HCT116 (cell line): ENCODE measurements around the gene SDK2. TPM values are rescaled to one million over a fixed set of nuclear protein-coding genes. Genes with fewer than 3 reads are reported as not detected.
"Not testable (repeated sequence)": the region's sequence is repeated elsewhere in the genome, so short reads cannot be mapped to it uniquely, and the experiment has no call there.

ENCODE experiments used
- ATAC-seq: fragments of 200-7000 bp; cut with Tn5 transposase; 2 replicates; pipeline ENCODE4 v1.9.1; 2020; ENCODE audit warnings: mild to moderate bottlenecking, moderate library complexity
- BruUV-seq: library from RNA; stranded (reverse); fragments of 400-500 nt; replicated peaks from 2 replicates; lab custom pipeline; 2021; lab: Mats Ljungman, UMichigan
- CTCF ChIA-PET: fragments of 300-600 bp; sonication (Branson Sonifier 250); formaldehyde crosslinking; loops from one replicate; lab custom pipeline; 2021; ENCODE audit warnings: antibody characterized with exemption; lab: Charles Lee
- POLR2A ChIA-PET: fragments of 300-600, 350-600 bp; sonication (Branson Sonifier 250); formaldehyde crosslinking; loops from one replicate; lab custom pipeline; 2021; ENCODE audit warnings: antibody characterized with exemption; lab: Charles Lee
- RAD21 ChIA-PET, 2 experiments: fragments of 300-600 bp; sonication (Branson Sonifier 250); formaldehyde crosslinking; loops; one replicate each; lab custom pipeline; 2023; ENCODE audit warnings: low total read pairs in 2 of 2; ENCODE audit not compliant: uncharacterized antibody in 2 of 2, unreplicated experiment in 2 of 2, low non-redundant PET in 1 of 2; lab: Charles Lee
- DNase-seq: peaks from one replicate; pipeline ENCODE4 v3.0.0-alpha.2; 2010; ENCODE audit warnings: low read depth, low spot score
- H2AFZ ChIP-seq: fragments of 200-600 bp; shearing (Covaris generic), sonication (generic); 2 replicates; pipeline ENCODE4 v1.6.1; 2017; ENCODE audit warnings: low read depth, mixed run types, mixed read lengths, antibody characterized with exemption, low read length; ENCODE audit not compliant: poor library complexity, severe bottlenecking
- H3K27ac ChIP-seq: 2 replicates; pipeline ENCODE4 v1.5.1; 2012; ENCODE audit warnings: low read depth, low read length
- H3K27me3 ChIP-seq: fragments of 200-600 bp; sonication (generic); 2 replicates; pipeline ENCODE4 v1.6.1; 2016; ENCODE audit warnings: mixed run types, low read length, mixed read lengths; ENCODE audit not compliant: insufficient read depth
- H3K36me3 ChIP-seq, 2 experiments: fragments of 200-500 bp in 1 of 2; fragments of 200-600 bp in 1 of 2; sonication (Bioruptor generic) in 1 of 2; sonication (generic) in 1 of 2; 2 replicates each; pipeline versions ENCODE4 v1.5.1 to v1.6.1; 2014 to 2016; ENCODE audit warnings: low read length in 2 of 2, inconsistent platforms in 1 of 2, mixed read lengths in 1 of 2, mixed run types in 1 of 2; ENCODE audit not compliant: insufficient read depth in 2 of 2, control insufficient read depth in 1 of 2
- H3K4me1 ChIP-seq, 2 experiments: fragments of 200-600 bp in 1 of 2; sonication (generic) in 1 of 2; 2 replicates each; pipeline versions ENCODE4 v1.5.1 to v1.6.1; 2012 to 2017; ENCODE audit warnings: low read length in 2 of 2, inconsistent platforms in 1 of 2, mild to moderate bottlenecking in 1 of 2, mixed read lengths in 1 of 2, mixed run types in 1 of 2, moderate library complexity in 1 of 2; ENCODE audit not compliant: insufficient read depth in 2 of 2, control insufficient read depth in 1 of 2
- H3K4me2 ChIP-seq: fragments of 200-600 bp; sonication (generic); 2 replicates; pipeline ENCODE4 v1.6.1; 2017; ENCODE audit warnings: mixed run types, low read length, mixed read lengths
- H3K4me3 ChIP-seq, 2 experiments: fragments of 200-600 bp in 1 of 2; sonication (generic) in 1 of 2; replicated peaks in 1 of 2; 2 replicates each; pipeline ENCODE4 v1.5.1; 2011 to 2016; ENCODE audit warnings: low read length in 2 of 2, control low read depth in 1 of 2, low read depth in 1 of 2, mild to moderate bottlenecking in 1 of 2, mixed read lengths in 1 of 2, mixed run types in 1 of 2
- H3K79me2 ChIP-seq: fragments of 200-600 bp; sonication (generic); 2 replicates; pipeline ENCODE4 v1.6.1; 2017; ENCODE audit warnings: mild to moderate bottlenecking, mixed run types, low read length, moderate library complexity, mixed read lengths; ENCODE audit not compliant: insufficient read depth
- H3K9ac ChIP-seq: fragments of 200-600 bp; sonication (generic); 2 replicates; pipeline ENCODE4 v1.6.1; 2016; ENCODE audit warnings: low read length, mixed read lengths
- H3K9me2 ChIP-seq: fragments of 200-600 bp; sonication (generic), shearing (Covaris generic); 2 replicates; pipeline ENCODE4 v1.6.1; 2017; ENCODE audit warnings: mixed run types, mild to moderate bottlenecking, moderate library complexity; ENCODE audit not compliant: insufficient read depth
- H3K9me3 ChIP-seq, 2 experiments: fragments of 200-500 bp in 1 of 2; fragments of 200-600 bp in 1 of 2; sonication (Bioruptor generic) in 1 of 2; sonication (generic) in 1 of 2; 2 replicates each; pipeline ENCODE4 v1.6.1; 2014 to 2017; ENCODE audit warnings: low read length in 2 of 2, mixed read lengths in 2 of 2, inconsistent platforms in 1 of 2, low read depth in 1 of 2, mild to moderate bottlenecking in 1 of 2, mixed run types in 1 of 2, moderate library complexity in 1 of 2; ENCODE audit not compliant: control insufficient read depth in 1 of 2, insufficient read depth in 1 of 2
- H4K20me1 ChIP-seq: fragments of 200-600 bp; sonication (generic), shearing (Covaris generic); 2 replicates; pipeline ENCODE4 v1.6.1; 2017; ENCODE audit warnings: mixed run types, mild to moderate bottlenecking, moderate library complexity; ENCODE audit not compliant: insufficient read depth
- EGR1 ChIP-seq: IDR thresholded peaks from 2 replicates; pipeline ENCODE4 v1.6.1; 2012; ENCODE audit warnings: low read depth
- POLR2A ChIP-seq: IDR thresholded peaks from 2 replicates; pipeline ENCODE4 v1.7.0; 2011; ENCODE audit warnings: borderline replicate concordance; ENCODE audit not compliant: insufficient read depth, insufficient read length; ENCODE audit errors: extremely low read depth
- RAD21 ChIP-seq: IDR thresholded peaks from 2 replicates; pipeline ENCODE4 v1.6.1; 2012; ENCODE audit warnings: low read depth, mild to moderate bottlenecking
- REST ChIP-seq: IDR thresholded peaks from 2 replicates; pipeline ENCODE4 v1.6.1; 2012; ENCODE audit warnings: low read depth
- ZBTB33 ChIP-seq: IDR thresholded peaks from 2 replicates; pipeline ENCODE4 v1.6.1; 2011; ENCODE audit warnings: mild to moderate bottlenecking, low read length, moderate library complexity; ENCODE audit not compliant: insufficient replicate concordance; ENCODE audit errors: extremely low read depth
- intact Hi-C: fragments of 100-400 bp; cut with micrococcal nuclease; formaldehyde crosslinking; loops from 2 replicates; pipeline ENCODE4 v1.10.0; 2022
- total RNA-seq: library from RNA; stranded (reverse); gene quantifications from one replicate; pipeline ENCODE4 v1.2.1, GENCODE V29; 2021; ENCODE audit not compliant: unreplicated experiment

SDK2 gene
- total RNA-seq, 1 experiment from 2014 or later: 0.10 TPM

DNA sequence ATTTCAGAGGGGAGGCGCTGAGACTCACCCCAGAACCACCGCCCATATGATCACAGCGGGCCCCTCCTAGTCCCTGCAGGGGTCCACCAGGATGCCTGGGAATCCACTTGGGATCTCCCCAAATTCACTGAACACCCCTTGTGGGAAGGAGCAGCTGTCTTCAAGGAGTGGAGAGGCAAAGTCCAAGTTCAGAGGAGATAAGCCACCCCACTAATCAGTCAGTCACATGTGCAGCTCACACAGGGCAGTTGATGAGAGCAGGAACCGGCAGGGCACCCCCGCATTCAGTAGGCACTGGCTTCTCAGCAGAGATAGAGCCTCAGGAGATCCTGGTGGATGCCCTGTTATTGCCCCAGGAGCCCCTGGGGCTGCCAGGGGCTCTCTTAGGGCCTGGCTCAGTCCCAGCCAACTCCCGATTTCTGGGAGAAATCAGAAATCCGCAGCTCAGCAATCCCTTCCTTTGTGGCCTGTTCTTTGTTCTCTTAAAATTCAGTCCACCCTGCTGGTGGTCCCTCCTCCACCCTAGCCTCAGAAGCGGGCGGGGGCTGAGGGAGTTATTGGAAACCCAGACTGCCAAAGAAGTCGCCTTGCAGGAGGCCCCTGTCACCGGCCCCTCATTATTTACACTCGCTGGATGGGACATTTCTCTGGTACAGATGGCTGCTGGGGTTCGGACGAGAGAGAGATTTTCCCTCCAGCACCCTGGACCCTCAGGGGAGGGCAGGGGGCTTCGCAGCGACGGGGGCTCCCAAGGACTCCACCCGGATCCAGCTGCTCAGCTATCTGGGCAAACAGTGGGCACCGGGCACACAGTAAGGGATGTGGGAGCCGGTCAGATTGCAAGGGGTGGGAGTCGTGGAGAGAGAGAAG is 334.3 kb downstream of the SDK2 start (continued):
- no peak for TF ChIP-seq ZBTB33
- no peak for TF ChIP-seq EGR1
- TF ChIP-seq POLR2A: no peak
- no peak for TF ChIP-seq RAD21
- TF ChIP-seq REST: no peak

DNA sequence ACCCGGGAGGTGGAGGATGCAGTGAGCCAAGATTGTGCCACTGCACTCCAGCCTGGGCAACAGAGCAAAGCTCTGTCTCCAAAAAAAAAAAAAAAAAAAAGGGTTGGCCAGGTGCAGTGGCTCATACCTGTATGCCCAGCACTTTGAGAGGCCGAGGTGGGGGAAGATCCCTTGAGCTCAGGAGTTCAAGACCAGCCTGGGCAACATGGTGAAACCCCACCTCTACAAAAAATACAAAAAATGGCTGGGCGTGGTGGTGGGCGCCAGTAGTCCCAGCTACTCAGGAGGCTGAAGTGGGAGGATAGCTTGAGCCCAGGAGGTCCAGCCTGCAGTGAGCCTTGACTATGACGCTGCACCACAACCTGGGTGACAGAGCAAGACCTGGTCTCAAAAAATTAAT is 335.3 kb downstream of the SDK2 start:
- ChIA-PET RAD21 (interaction anchor here in 1 of 2 experiments (0.7 to 1.2 kb wide), 2 partner anchors 18 to 63 kb away, joined by 4 to 7 read pairs; no protein-coding TSS in a partner anchor), POLR2A (interaction anchor here (0.6 to 1.8 kb wide), 5 partner anchors 10 to 17 kb away, joined by 3 to 15 read pairs (median 4); no protein-coding TSS in a partner anchor), CTCF (interaction anchor here (0.7 to 2.6 kb wide), 4 partner anchors 11 to 61 kb away, joined by 3 to 16 read pairs (median 4); no protein-coding TSS in a partner anchor)
- H3K79me2 ChIP-seq: peaks cover 75% of the 10 kb centered on the region
- intact Hi-C loops: loop anchor here (1.0 kb wide), 1 partner anchor 16 kb away; no protein-coding TSS in a partner anchor
- peaks cover 58 to 75% of the 10 kb centered on the region in 2 experiments for H3K4me1 ChIP-seq
- H3K4me2 ChIP-seq: peak overlapping the region; percentile 96
- ATAC-seq, H3K36me3 ChIP-seq, H3K9me2 ChIP-seq, DNase-seq, H2AFZ ChIP-seq, H4K20me1 ChIP-seq, H3K27me3 ChIP-seq, H3K9me3 ChIP-seq, BruUV-seq: not testable (repeated sequence)
- peak overlapping the region; percentile 47 to 100 for H3K4me3 ChIP-seq
- peak overlapping the region; percentile 88 for H3K27ac ChIP-seq
- peak overlapping the region; percentile 96 for H3K9ac ChIP-seq
